HCT116 (cell line): ENCODE measurements around the gene MAGED1.

Source experiments
- CTCF ChIP-seq, 3 experiments: fragments of 200-600 bp in 1 of 3; sonication (generic) in 1 of 3; IDR thresholded peaks in 2 of 3; conservative IDR thresholded peaks in 1 of 3; 2 replicates each; pipeline ENCODE4 v1.5.1; 2012 to 2017; ENCODE audit warnings: low read depth in 2 of 3, low read length in 2 of 3, antibody characterized with exemption in 1 of 3, borderline replicate concordance in 1 of 3, control low read depth in 1 of 3, mild to moderate bottlenecking in 1 of 3, mixed read lengths in 1 of 3, mixed run types in 1 of 3, moderate library complexity in 1 of 3; ENCODE audit not compliant: insufficient read depth in 1 of 3
- FOSL1 ChIP-seq: IDR thresholded peaks from 2 replicates; pipeline ENCODE4 v1.6.1; 2012; ENCODE audit warnings: low read depth
- MAX ChIP-seq: IDR thresholded peaks from 2 replicates; pipeline ENCODE4 v1.6.1; 2012
- POLR2AphosphoS5 ChIP-seq: IDR thresholded peaks from 2 replicates; pipeline ENCODE4 v1.6.1; 2011; ENCODE audit warnings: mild to moderate bottlenecking, low read depth, low read length, moderate library complexity

GRCh38 chrX:51857159-51857733, 36.2 kb upstream of the MAGED1 start:
- TF ChIP-seq CTCF (IDR thresholded peaks at IDR 0.05 in 2 of 3, conservative IDR thresholded peaks at IDR 0.05 in 1 of 3; ENCODE audit: borderline replicate concordance in 1 of 3, insufficient read depth in 1 of 3, low read depth in 2 of 3, low read length in 2 of 3) (no peak), POLR2AphosphoS5 (no peak), FOSL1 (no peak), MAX (no peak)
